SJCRH30 (cell line): ENCODE measurements around the gene FBXW10B. TPM values are rescaled to one million over a fixed set of nuclear protein-coding genes. Genes with fewer than 3 reads are reported as not detected.
"Not testable (repeated sequence)": the region's sequence is repeated elsewhere in the genome, so short reads cannot be mapped to it uniquely, and the experiment has no call there.

Source experiments
- DNase-seq, 2 experiments: peaks; one replicate each; pipeline ENCODE4 v3.0.0-alpha.2; 2015 to 2020
- H3K27ac ChIP-seq: fragments of 250-450 bp; sonication (Bioruptor Pico); 2 replicates; pipeline ENCODE4 v1.5.1; 2020; ENCODE audit warnings: mild to moderate bottlenecking, moderate library complexity
- H3K27me3 ChIP-seq: fragments of 250-450 bp; sonication (Bioruptor Pico); 2 replicates; pipeline ENCODE4 v1.5.1; 2020; ENCODE audit warnings: mild to moderate bottlenecking, moderate library complexity
- H3K36me3 ChIP-seq: fragments of 250-450 bp; sonication (Bioruptor Pico); 2 replicates; pipeline ENCODE4 v1.5.1; 2020; ENCODE audit warnings: mild to moderate bottlenecking, moderate library complexity
- H3K4me1 ChIP-seq: fragments of 250-450 bp; sonication (Bioruptor Pico); 2 replicates; pipeline ENCODE4 v1.5.1; 2020; ENCODE audit warnings: mild to moderate bottlenecking, moderate library complexity
- H3K4me3 ChIP-seq: fragments of 250-450 bp; sonication (Bioruptor Pico); 2 replicates; pipeline ENCODE4 v1.5.1; 2020; ENCODE audit warnings: mild to moderate bottlenecking, moderate library complexity
- H3K9me3 ChIP-seq: fragments of 250-450 bp; sonication (Bioruptor Pico); replicated peaks from 2 replicates; pipeline ENCODE4 v1.5.1; 2020; ENCODE audit warnings: mild to moderate bottlenecking, moderate library complexity
- total RNA-seq: library from RNA; depleted of rRNA; stranded (reverse); fragments of >200 nt; shearing (Covaris generic); gene quantifications from 2 replicates; pipeline ENCODE4 v1.2.3, GENCODE V29; 2014; rRNA removed

Gene FBXW10B
- total RNA-seq, 1 experiment from 2014 or later, result 0.12 TPM

DNA sequence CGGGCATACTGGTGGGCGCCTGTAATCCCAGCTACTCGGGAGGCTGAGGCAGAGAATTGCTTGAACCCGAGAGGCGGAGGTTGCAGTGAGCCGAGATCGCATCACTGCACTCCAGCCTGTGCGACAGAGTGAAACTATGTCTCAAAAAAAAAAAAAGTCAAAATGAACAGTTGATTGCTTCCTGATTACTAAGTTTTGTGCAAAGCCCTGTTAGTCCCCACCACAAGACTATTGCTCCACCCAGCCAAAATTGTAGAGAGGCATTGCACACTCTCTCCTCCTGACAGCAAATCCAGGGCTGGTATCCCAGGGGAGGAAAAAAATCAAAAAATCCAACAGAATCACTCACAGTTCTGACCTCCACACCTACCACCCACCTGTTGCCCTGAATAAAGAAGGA is 26.5 kb downstream of the FBXW10B start:
- not testable (repeated sequence) for H3K9me3 ChIP-seq, H3K27me3 ChIP-seq, DNase-seq, H3K4me3 ChIP-seq, H3K27ac ChIP-seq, H3K4me1 ChIP-seq, H3K36me3 ChIP-seq

- H3K36me3 ChIP-seq, H3K4me3 ChIP-seq, H3K4me1 ChIP-seq: not testable (repeated sequence)
These were observed 27.5 kb downstream of the FBXW10B start for GRCh38 chr17:15591986-15592385.

DNA sequence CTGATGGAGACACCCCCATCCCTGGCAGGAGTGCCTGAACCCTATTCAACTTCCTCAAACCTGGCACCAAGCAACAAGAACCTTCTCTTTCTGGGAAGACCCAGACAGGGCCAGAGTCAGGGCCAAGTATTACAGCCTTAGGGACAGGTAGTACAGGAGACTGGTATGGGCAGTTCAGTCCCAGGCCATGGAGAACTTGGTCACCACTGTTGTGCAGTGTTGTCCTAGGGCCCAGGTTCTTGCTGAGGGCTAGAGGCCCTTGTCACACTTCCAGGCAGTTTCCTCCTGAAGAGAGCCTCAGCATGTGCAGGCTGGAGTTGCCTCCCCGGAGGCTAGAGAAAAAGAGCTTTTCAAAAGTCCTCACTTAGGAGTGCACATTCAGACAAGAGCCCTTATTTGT is 28.7 kb downstream of the FBXW10B start:
- H3K9me3 ChIP-seq, DNase-seq, H3K4me3 ChIP-seq, H3K4me1 ChIP-seq, H3K27me3 ChIP-seq, H3K36me3 ChIP-seq, H3K27ac ChIP-seq: not testable (repeated sequence)

More at GRCh38 chr17:15591986-15592385, 27.5 kb downstream of the FBXW10B start:
- not testable (repeated sequence) for H3K9me3 ChIP-seq, H3K27me3 ChIP-seq, DNase-seq, H3K27ac ChIP-seq

DNA sequence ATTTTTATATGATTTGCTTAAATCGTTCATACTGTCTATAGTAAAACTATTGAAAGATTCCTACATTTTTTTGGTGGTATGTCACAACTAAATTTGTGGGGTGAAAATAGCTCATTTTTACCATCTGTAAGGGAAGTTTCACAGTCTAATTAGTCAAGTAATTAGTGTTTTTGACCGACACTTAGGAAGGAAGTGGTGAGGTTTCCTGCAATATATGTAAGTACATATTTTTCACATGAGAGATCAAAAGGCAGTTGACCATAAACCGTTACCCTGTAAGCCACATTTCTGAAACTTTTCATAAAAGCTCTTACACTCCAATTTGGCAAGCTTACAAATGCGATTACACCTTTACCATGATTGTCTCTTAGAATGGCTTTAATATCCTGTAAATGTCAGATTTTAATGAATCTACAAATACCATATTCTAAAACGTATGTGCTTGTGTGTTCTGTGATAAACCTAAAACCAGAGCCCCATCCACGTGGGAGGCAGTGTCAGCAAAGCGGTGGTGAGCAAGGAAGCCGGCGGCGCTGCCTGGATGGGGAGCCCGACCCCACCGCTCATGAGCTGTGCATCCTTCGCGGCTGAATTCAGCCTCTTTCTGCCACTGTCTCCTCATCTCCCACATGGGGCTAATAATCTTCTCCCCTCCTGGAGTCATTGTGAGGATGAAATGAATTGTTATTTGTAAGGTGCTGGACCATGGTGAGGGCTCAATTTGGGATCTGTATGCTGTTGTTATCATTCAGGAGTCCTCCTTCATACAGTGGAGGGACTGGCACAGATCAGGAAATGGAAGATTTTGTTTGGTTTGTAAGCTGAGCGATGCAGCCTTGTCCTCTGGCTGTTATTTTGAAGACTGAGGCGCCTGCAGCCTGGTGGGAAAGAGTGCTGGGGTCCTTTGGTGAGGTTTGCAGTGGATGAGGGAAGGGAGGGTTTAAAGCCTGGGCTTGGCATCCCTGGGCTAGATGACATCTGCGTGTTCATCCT is 29.7 kb downstream of the FBXW10B start:
- H3K36me3 ChIP-seq, DNase-seq, H3K4me1 ChIP-seq, H3K27ac ChIP-seq, H3K27me3 ChIP-seq, H3K4me3 ChIP-seq, H3K9me3 ChIP-seq: not testable (repeated sequence)

- not testable (repeated sequence) for H3K36me3 ChIP-seq, H3K27me3 ChIP-seq, DNase-seq, H3K4me1 ChIP-seq, H3K4me3 ChIP-seq, H3K27ac ChIP-seq, H3K9me3 ChIP-seq
These were observed 31.5 kb downstream of the FBXW10B start for GRCh38 chr17:15588017-15588416.

GRCh38 chr17:15583313-15583712 is 36.2 kb downstream of the FBXW10B start:
- H3K36me3 ChIP-seq, H3K27me3 ChIP-seq, H3K9me3 ChIP-seq, DNase-seq, H3K27ac ChIP-seq, H3K4me1 ChIP-seq, H3K4me3 ChIP-seq: not testable (repeated sequence)

DNA sequence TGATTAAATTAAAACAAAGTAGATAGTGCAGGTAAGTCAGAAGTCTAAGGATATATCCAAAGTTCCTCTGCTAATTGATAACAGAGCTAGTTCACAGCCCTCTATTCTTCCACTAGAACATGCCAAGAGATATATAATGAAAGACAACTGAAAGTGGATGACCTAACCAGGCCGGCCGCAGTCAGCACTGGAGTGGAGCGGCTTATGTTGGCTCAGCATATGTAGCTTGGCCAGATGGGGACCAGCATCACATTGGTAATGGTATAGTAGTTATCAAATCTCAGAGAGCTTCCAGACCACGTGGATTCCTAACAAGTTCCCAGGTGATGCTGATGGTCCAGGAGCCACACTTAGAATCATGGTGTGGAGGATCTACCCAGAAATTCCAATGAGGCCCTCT is 38.0 kb downstream of the FBXW10B start:
- H3K27me3 ChIP-seq, H3K4me1 ChIP-seq, H3K4me3 ChIP-seq, DNase-seq, H3K27ac ChIP-seq, H3K9me3 ChIP-seq, H3K36me3 ChIP-seq: not testable (repeated sequence)

DNA sequence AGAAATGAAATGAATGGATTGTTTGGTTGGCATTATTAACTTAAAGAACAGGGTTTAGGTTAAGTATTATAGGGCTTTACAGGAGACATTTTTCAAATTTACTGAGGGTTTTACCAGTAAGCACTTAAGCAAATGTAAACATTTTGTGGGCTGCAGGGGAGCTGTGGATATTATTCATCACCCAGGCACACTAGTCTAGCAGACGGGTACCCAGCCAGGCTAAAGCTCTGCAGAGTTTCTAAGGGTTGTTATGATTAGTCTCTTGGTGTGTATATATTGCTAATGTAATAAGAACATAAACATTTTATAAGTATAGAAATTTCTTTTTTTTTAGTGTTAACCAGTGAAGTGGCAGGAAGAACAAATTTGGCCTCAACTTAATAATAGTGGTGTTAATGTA is 42.7 kb downstream of the FBXW10B start:
- H3K27ac ChIP-seq, H3K27me3 ChIP-seq, H3K4me3 ChIP-seq, H3K36me3 ChIP-seq, H3K9me3 ChIP-seq, H3K4me1 ChIP-seq, DNase-seq: not testable (repeated sequence)

GRCh38 chr17:15574660-15575059 is 44.8 kb downstream of the FBXW10B start:
- H3K27me3 ChIP-seq, H3K4me3 ChIP-seq, H3K27ac ChIP-seq, H3K4me1 ChIP-seq, H3K9me3 ChIP-seq, H3K36me3 ChIP-seq, DNase-seq: not testable (repeated sequence)

- not testable (repeated sequence) for H3K9me3 ChIP-seq, H3K4me1 ChIP-seq, H3K27me3 ChIP-seq, H3K36me3 ChIP-seq, H3K27ac ChIP-seq, H3K4me3 ChIP-seq, DNase-seq
These were observed 45.6 kb downstream of the FBXW10B start for GRCh38 chr17:15573870-15574269.

Other genes with a start within 250 kb of the FBXW10B start
- 0.04 TPM in 1 of 2 replicates, not detected in the other for gene CDRT4, start 152.1 kb downstream of the FBXW10B start, total RNA-seq
- gene TVP23C, start 56.2 kb downstream of the FBXW10B start, total RNA-seq, result 0.48 and 1.4 TPM in 2 replicates
- 36.5 and 40.8 TPM in 2 replicates for gene TRIM16, start 64.6 kb upstream of the FBXW10B start, total RNA-seq
- 164 and 212 TPM in 2 replicates for gene ZNF286A, start 80.0 kb upstream of the FBXW10B start, total RNA-seq
- gene TBC1D26, start 112.6 kb upstream of the FBXW10B start, total RNA-seq, result 0.05 and 0.12 TPM in 2 replicates